ENCODE data around the gene CTBP1.
"Not testable (repeated sequence)": the region's sequence is repeated elsewhere in the genome, so short reads cannot be mapped to it uniquely, and the experiment has no call there.

The CTBP1 gene

DNA sequence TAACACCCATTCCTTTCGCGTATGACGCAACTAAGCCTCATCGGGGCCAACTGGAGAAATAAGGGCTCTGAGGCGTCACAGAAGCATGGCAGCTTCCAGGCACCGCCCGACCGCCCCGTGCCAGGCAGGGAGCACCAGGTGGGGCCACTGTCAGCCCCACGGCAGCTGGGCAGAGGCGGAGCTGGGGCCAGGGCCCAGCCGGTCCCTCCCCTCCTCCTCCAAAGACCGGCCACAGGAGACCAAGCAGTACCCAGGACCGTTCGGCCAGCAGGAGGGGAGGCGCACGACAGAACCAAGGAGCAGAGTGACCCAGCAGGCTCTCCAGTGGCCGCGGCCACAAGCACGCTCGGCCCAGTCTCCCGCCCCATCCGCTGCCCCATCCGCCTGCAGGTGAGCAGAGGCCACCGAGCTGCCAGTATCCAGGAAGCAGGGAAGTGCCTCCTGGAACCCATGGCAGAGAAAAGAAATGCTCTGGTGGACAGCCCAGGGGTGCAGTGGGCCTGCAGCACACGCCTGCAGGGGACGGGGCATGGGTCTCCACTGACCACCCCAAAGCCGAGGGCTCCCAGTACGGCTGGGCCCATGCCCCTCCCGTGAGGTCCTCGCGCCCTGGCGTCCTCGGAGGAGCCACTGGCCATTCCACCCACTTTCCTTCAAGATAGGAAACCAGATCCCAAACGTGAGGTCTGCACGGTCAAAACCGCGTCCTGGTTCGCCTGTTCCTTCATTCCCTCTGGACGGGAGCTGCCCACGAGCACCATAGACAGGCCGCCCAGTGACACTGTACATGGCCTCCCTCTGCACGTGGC, 9.6 kb downstream of the CTBP1 start:
- Histone ChIP-seq H3K9me3 (replicated peaks in 1 of 2; ENCODE audit: control insufficient read depth in 2 of 2, insufficient read depth in 1 of 2, low read depth in 1 of 2, low read length in 2 of 2) (no peaks in the 10 kb centered on the region), H3K4ac (ENCODE audit: low read length) (no peak overlapping the region), H3K4me2 (ENCODE audit: insufficient read depth, low read length, poor library complexity, severe bottlenecking) (no peak overlapping the region), H2BK12ac (ENCODE audit: low read length) (no peak overlapping the region), H4K8ac (ENCODE audit: low read depth, low read length) (no peak overlapping the region), H2AFZ (ENCODE audit: low read length) (no peak overlapping the region), H4K91ac (ENCODE audit: low read depth, low read length, poor library complexity) (no peak overlapping the region), H3K4me3 (ENCODE audit: low read length in 2 of 2) (no peak overlapping the region), H3K23ac (ENCODE audit: low read depth, low read length, poor library complexity) (peak overlapping the region; percentile 1), H3K79me1 (ENCODE audit: low read depth, low read length) (peaks cover 48% of the 10 kb centered on the region), H2BK120ac (ENCODE audit: low read depth, low read length) (no peak overlapping the region), H3K36me3 (replicated peaks in 1 of 2; ENCODE audit: control insufficient read depth in 2 of 2, insufficient read depth in 2 of 2, low read length in 2 of 2) (peaks cover 51 to 92% of the 10 kb centered on the region in 2 donors), H3K27ac (replicated peaks; ENCODE audit: low read length) (no peak overlapping the region), H3K9ac (ENCODE audit: low read depth, low read length, poor library complexity) (no peak overlapping the region), H2BK15ac (ENCODE audit: low read length) (no peak overlapping the region), H2AK5ac (ENCODE audit: low read depth, low read length) (no peak overlapping the region), H3K4me1 (ENCODE audit: control insufficient read depth in 2 of 2, insufficient read depth in 1 of 2, low read depth in 1 of 2, low read length in 2 of 2) (peaks cover 0 to 3% of the 10 kb centered on the region in 2 donors), H2BK5ac (ENCODE audit: low read length) (no peak overlapping the region), H3K14ac (ENCODE audit: low read length) (no peak overlapping the region), H3K18ac (ENCODE audit: low read length) (no peak overlapping the region), H3K27me3 (ENCODE audit: control insufficient read depth in 3 of 3, insufficient read depth in 3 of 3, low read depth in 1 of 3, low read length in 3 of 3) (no peaks in the 10 kb centered on the region)
- no peak for DNase-seq (ENCODE audit: low spot score)
- no CpG with 5 or more reads among the region's 43 CpGs for WGBS, 2 donors (ENCODE audit: extremely low coverage in 2 of 2, insufficient read length in 2 of 2, insufficient replicate concordance in 1 of 2)

DNA sequence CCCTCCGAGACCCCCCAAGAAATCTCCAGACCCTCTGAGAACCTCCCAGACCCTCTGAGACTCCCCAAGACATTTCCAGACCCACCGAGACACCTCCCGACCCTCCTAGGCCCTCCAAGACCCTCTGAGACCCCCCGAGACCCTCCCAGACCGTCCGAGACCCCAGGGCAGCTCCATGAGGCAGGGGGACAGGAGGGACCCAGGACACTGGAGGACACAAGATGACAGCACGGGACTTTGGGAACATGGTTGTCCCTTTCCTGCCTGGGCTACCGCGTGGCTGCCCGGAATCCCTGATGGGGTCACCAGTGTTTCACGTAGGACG, 10.3 kb downstream of the CTBP1 start:
- H2AK5ac ChIP-seq (ENCODE audit: low read depth, low read length), result no peak overlapping the region
- peak overlapping the region; percentile 17 for H3K23ac ChIP-seq (ENCODE audit: low read depth, low read length, poor library complexity)
- peaks cover 50% of the 10 kb centered on the region for H3K79me1 ChIP-seq (ENCODE audit: low read depth, low read length)
- peaks cover 0 to 2% (median 0%) of the 10 kb centered on the region in 3 experiments for H3K27me3 ChIP-seq (ENCODE audit: control insufficient read depth in 3 of 3, insufficient read depth in 3 of 3, low read depth in 1 of 3, low read length in 3 of 3)
- WGBS, 2 donors (ENCODE audit: extremely low coverage in 2 of 2, insufficient read length in 2 of 2, insufficient replicate concordance in 1 of 2), result no CpG with 5 or more reads among the region's 12 CpGs
- H4K91ac ChIP-seq (ENCODE audit: low read depth, low read length, poor library complexity), result no peak overlapping the region
- no peak overlapping the region for H2AFZ ChIP-seq (ENCODE audit: low read length)
- no peak overlapping the region for H2BK12ac ChIP-seq (ENCODE audit: low read length)
- no peak overlapping the region for H2BK5ac ChIP-seq (ENCODE audit: low read length)
- no peak overlapping the region for H2BK120ac ChIP-seq (ENCODE audit: low read depth, low read length)
- peaks cover 57 to 93% of the 10 kb centered on the region in 2 donors for H3K36me3 ChIP-seq (replicated peaks in 1 of 2; ENCODE audit: control insufficient read depth in 2 of 2, insufficient read depth in 2 of 2, low read length in 2 of 2)
- no peak overlapping the region for H3K4me2 ChIP-seq (ENCODE audit: insufficient read depth, low read length, poor library complexity, severe bottlenecking)
- H3K9me3 ChIP-seq (replicated peaks in 1 of 2; ENCODE audit: control insufficient read depth in 2 of 2, insufficient read depth in 1 of 2, low read depth in 1 of 2, low read length in 2 of 2), result no peaks in the 10 kb centered on the region
- no peak overlapping the region for H3K27ac ChIP-seq (replicated peaks; ENCODE audit: low read length)
- no peak overlapping the region for H2BK15ac ChIP-seq (ENCODE audit: low read length)
- H3K4me3 ChIP-seq (ENCODE audit: low read length in 2 of 2), result no peak overlapping the region
- no peak for DNase-seq (ENCODE audit: low spot score)
- peaks cover 0 to 6% of the 10 kb centered on the region in 2 donors for H3K4me1 ChIP-seq (ENCODE audit: control insufficient read depth in 2 of 2, insufficient read depth in 1 of 2, low read depth in 1 of 2, low read length in 2 of 2)
- no peak overlapping the region for H3K14ac ChIP-seq (ENCODE audit: low read length)
- no peak overlapping the region for H3K4ac ChIP-seq (ENCODE audit: low read length)
- no peak overlapping the region for H4K8ac ChIP-seq (ENCODE audit: low read depth, low read length)
- no peak overlapping the region for H3K18ac ChIP-seq (ENCODE audit: low read length)
- H3K9ac ChIP-seq (ENCODE audit: low read depth, low read length, poor library complexity), result no peak overlapping the region

DNA sequence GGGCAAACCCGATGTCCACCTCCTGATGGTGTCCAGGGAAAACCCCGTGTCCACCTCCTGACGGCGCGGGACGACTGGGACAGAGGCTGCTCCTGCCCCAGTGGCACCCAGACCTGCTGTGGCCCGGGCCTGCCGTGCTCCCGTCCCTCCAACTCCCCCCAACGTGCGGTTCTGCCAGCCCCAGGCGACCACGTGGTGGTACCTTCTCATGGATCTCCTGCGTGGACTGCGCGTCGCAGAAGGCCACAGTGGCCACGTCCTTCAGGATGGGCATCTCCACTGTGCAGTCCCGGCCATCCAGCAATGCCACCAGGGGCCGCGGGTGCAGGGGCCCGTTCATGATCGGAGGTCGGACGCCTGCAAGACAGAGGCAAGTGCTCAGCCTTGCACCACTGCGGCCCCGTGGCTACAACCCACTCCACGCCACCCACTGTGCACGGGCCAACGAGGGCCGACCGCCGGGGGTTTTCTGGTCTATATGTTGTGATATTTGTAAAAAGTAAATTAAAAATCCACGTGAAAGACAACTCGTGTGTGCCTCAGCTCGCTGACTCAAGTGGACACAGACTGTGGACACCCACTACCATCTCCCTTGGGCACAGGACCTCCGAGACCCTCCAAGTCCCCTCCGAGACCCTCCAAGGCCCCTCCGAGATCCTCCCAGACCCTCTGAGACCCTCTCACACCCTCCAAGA, 10.8 kb downstream of the CTBP1 start:
- Histone ChIP-seq H3K36me3 (replicated peaks in 1 of 2; ENCODE audit: control insufficient read depth in 2 of 2, insufficient read depth in 2 of 2, low read length in 2 of 2) (peaks cover 58 to 89% of the 10 kb centered on the region in 2 donors), H2BK120ac (ENCODE audit: low read depth, low read length) (no peak overlapping the region), H2BK12ac (ENCODE audit: low read length) (no peak overlapping the region), H2BK15ac (ENCODE audit: low read length) (no peak overlapping the region), H3K27me3 (ENCODE audit: control insufficient read depth in 3 of 3, insufficient read depth in 3 of 3, low read depth in 1 of 3, low read length in 3 of 3) (peaks cover 0 to 2% (median 0%) of the 10 kb centered on the region in 3 experiments), H2AK5ac (ENCODE audit: low read depth, low read length) (no peak overlapping the region), H2BK5ac (ENCODE audit: low read length) (no peak overlapping the region), H2AFZ (ENCODE audit: low read length) (no peak overlapping the region), H3K4me3 (ENCODE audit: low read length in 2 of 2) (no peak overlapping the region), H3K9me3 (replicated peaks in 1 of 2; ENCODE audit: control insufficient read depth in 2 of 2, insufficient read depth in 1 of 2, low read depth in 1 of 2, low read length in 2 of 2) (no peaks in the 10 kb centered on the region), H3K27ac (replicated peaks; ENCODE audit: low read length) (no peak overlapping the region), H3K79me1 (ENCODE audit: low read depth, low read length) (peaks cover 48% of the 10 kb centered on the region), H3K23ac (ENCODE audit: low read depth, low read length, poor library complexity) (peak overlapping the region; percentile 73), H3K9ac (ENCODE audit: low read depth, low read length, poor library complexity) (no peak overlapping the region), H3K18ac (ENCODE audit: low read length) (no peak overlapping the region), H3K4me2 (ENCODE audit: insufficient read depth, low read length, poor library complexity, severe bottlenecking) (no peak overlapping the region), H3K4ac (ENCODE audit: low read length) (no peak overlapping the region), H4K8ac (ENCODE audit: low read depth, low read length) (peak overlapping the region; percentile 48), H3K4me1 (ENCODE audit: control insufficient read depth in 2 of 2, insufficient read depth in 1 of 2, low read depth in 1 of 2, low read length in 2 of 2) (peaks cover 0 to 11% of the 10 kb centered on the region in 2 donors), H4K91ac (ENCODE audit: low read depth, low read length, poor library complexity) (no peak overlapping the region), H3K14ac (ENCODE audit: low read length) (no peak overlapping the region)
- DNase-seq (ENCODE audit: low spot score), result no peak
- WGBS, 2 donors (ENCODE audit: extremely low coverage in 2 of 2, insufficient read length in 2 of 2, insufficient replicate concordance in 1 of 2), result no CpG with 5 or more reads among the region's 39 CpGs

DNA sequence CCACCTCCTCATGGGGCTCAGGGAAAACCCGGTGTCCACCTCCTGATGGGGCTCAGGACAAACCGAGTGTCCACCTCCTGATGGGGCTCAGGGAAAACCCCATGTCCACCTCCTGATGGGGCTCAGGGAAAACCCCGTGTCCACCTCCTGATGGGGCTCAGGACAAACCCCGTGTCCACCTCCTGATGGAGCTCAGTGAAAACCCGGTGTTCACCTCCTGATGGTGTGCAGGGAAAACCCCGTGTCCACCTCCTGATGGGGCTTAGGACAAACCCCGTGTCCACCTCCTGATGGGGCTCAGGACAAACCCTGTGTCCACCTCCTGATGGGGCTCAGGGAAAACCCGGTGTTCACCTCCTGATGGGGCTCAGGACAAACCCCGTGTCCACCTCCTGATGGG, 11.7 kb downstream of the CTBP1 start:
- peaks cover 65 to 88% of the 10 kb centered on the region in 2 donors for H3K36me3 ChIP-seq (replicated peaks in 1 of 2; ENCODE audit: control insufficient read depth in 2 of 2, insufficient read depth in 2 of 2, low read length in 2 of 2)
- WGBS, 2 donors (ENCODE audit: extremely low coverage in 2 of 2, insufficient read length in 2 of 2, insufficient replicate concordance in 1 of 2), result no CpG with 5 or more reads among the region's 9 CpGs
- not testable (repeated sequence) for H4K91ac ChIP-seq (ENCODE audit: low read depth, low read length, poor library complexity); H3K23ac ChIP-seq (ENCODE audit: low read depth, low read length, poor library complexity); H2BK5ac ChIP-seq (ENCODE audit: low read length); H3K9me3 ChIP-seq (replicated peaks in 1 of 2; ENCODE audit: control insufficient read depth in 2 of 2, insufficient read depth in 1 of 2, low read depth in 1 of 2, low read length in 2 of 2); H3K4ac ChIP-seq (ENCODE audit: low read length); H2BK12ac ChIP-seq (ENCODE audit: low read length); H3K4me3 ChIP-seq (ENCODE audit: low read length in 2 of 2); H3K14ac ChIP-seq (ENCODE audit: low read length); H3K4me2 ChIP-seq (ENCODE audit: insufficient read depth, low read length, poor library complexity, severe bottlenecking); H2AK5ac ChIP-seq (ENCODE audit: low read depth, low read length); H2AFZ ChIP-seq (ENCODE audit: low read length); H3K27ac ChIP-seq (replicated peaks; ENCODE audit: low read length); H2BK15ac ChIP-seq (ENCODE audit: low read length); H3K9ac ChIP-seq (ENCODE audit: low read depth, low read length, poor library complexity); H3K27me3 ChIP-seq (ENCODE audit: control insufficient read depth in 3 of 3, insufficient read depth in 3 of 3, low read depth in 1 of 3, low read length in 3 of 3); H3K18ac ChIP-seq (ENCODE audit: low read length); H4K8ac ChIP-seq (ENCODE audit: low read depth, low read length); DNase-seq (ENCODE audit: low spot score); H2BK120ac ChIP-seq (ENCODE audit: low read depth, low read length)
- peaks cover 0 to 16% of the 10 kb centered on the region in 2 donors for H3K4me1 ChIP-seq (ENCODE audit: control insufficient read depth in 2 of 2, insufficient read depth in 1 of 2, low read depth in 1 of 2, low read length in 2 of 2)
- peaks cover 47% of the 10 kb centered on the region for H3K79me1 ChIP-seq (ENCODE audit: low read depth, low read length)

Measured in neuronal stem cell (in vitro differentiated cells).